H1 (cell line): ENCODE data around the gene TRAF3IP3. TPM values are rescaled to one million over a fixed set of nuclear protein-coding genes. Genes with fewer than 3 reads are reported as not detected.

Experiments
- CTCF ChIA-PET: fragments of 300-600 bp; sonication (Branson Sonifier 250); formaldehyde crosslinking; loops from one replicate; lab custom pipeline; 2021; ENCODE audit not compliant: partially characterized antibody; lab: Charles Lee
- POLR2A ChIA-PET: fragments of 300-600 bp; sonication (Branson Sonifier 250); formaldehyde crosslinking; loops from one replicate; lab custom pipeline; 2021; ENCODE audit warnings: inconsistent platforms; ENCODE audit not compliant: partially characterized antibody; lab: Charles Lee
- DNase-seq, 2 experiments: peaks; one replicate each; pipeline versions ENCODE4 v3.0.0 to v3.0.0-alpha.2; 2010 to 2022; ENCODE audit warnings: low spot score in 2 of 2, low read depth in 1 of 2, mixed read lengths in 1 of 2
- FAIRE-seq: peaks from 2 replicates; lab custom pipeline; 2011; peaks lifted over from hg19 to GRCh38; lab: Jason Lieb, UNC
- H2AFZ ChIP-seq: 2 replicates; pipeline ENCODE4 v1.8.1; 2012; ENCODE audit warnings: low read length, inconsistent platforms
- H2AK5ac ChIP-seq: 2 replicates; pipeline ENCODE4 v1.6.1; 2013; ENCODE audit warnings: low read depth, low read length
- H2BK120ac ChIP-seq: replicated peaks from 2 replicates; pipeline ENCODE3; 2013; ENCODE audit warnings: low read depth, low read length, inconsistent platforms
- H2BK12ac ChIP-seq: 2 replicates; pipeline ENCODE4 v1.6.1; 2013; ENCODE audit warnings: low read depth, low read length
- H2BK15ac ChIP-seq: 2 replicates; pipeline ENCODE4 v1.6.1; 2013; ENCODE audit warnings: low read length
- H2BK20ac ChIP-seq: 2 replicates; pipeline ENCODE4 v1.6.1; 2013; ENCODE audit warnings: low read length
- H2BK5ac ChIP-seq: 2 replicates; pipeline ENCODE4 v1.6.1; 2013; ENCODE audit warnings: low read depth, low read length
- H3K14ac ChIP-seq: 2 replicates; pipeline ENCODE4 v1.6.1; 2013; ENCODE audit warnings: inconsistent platforms; ENCODE audit not compliant: insufficient read length
- H3K18ac ChIP-seq: 2 replicates; pipeline ENCODE4 v1.6.1; 2013; ENCODE audit warnings: low read length; ENCODE audit errors: extremely low read depth
- H3K23ac ChIP-seq: 2 replicates; pipeline ENCODE4 v1.6.1; 2013; ENCODE audit warnings: inconsistent platforms; ENCODE audit not compliant: insufficient read length
- H3K23me2 ChIP-seq: 2 replicates; pipeline ENCODE4 v1.6.1; 2013; ENCODE audit warnings: low read depth, low read length
- H3K27ac ChIP-seq: 2 replicates; pipeline ENCODE4 v1.6.1; 2011; ENCODE audit warnings: low read depth, low read length, inconsistent platforms
- H3K27me3 ChIP-seq, 4 experiments: replicated peaks in 1 of 4; 1 replicate in 1 of 4; 2 replicates in 3 of 4; pipeline versions ENCODE4 v1.6.1 to v1.8.1; 2011 to 2013; ENCODE audit warnings: low read length in 3 of 4, mild to moderate bottlenecking in 3 of 4, inconsistent platforms in 2 of 4, mixed read lengths in 2 of 4, moderate library complexity in 1 of 4; ENCODE audit not compliant: control insufficient read depth in 3 of 4, insufficient read depth in 3 of 4; ENCODE audit errors: extremely low read depth in 1 of 4
- H3K36me3 ChIP-seq, 4 experiments: 2 replicates each; pipeline versions ENCODE4 v1.6.1 to v1.8.1; 2011 to 2013; ENCODE audit warnings: mild to moderate bottlenecking in 4 of 4, low read length in 3 of 4, moderate library complexity in 2 of 4, control low read depth in 1 of 4, inconsistent platforms in 1 of 4; ENCODE audit not compliant: insufficient read depth in 4 of 4, control insufficient read depth in 2 of 4
- H3K4ac ChIP-seq: replicated peaks from 2 replicates; pipeline ENCODE3; 2013; ENCODE audit warnings: low read length, low read depth, mixed read lengths, inconsistent platforms; ENCODE audit not compliant: insufficient read length
- H3K4me1 ChIP-seq, 4 experiments: replicated peaks in 1 of 4; 1 replicate in 1 of 4; 2 replicates in 3 of 4; pipeline versions ENCODE4 v1.6.1 to v1.8.1; 2011 to 2013; ENCODE audit warnings: low read length in 3 of 4, inconsistent platforms in 2 of 4, mixed read lengths in 1 of 4; ENCODE audit not compliant: insufficient read depth in 4 of 4, control insufficient read depth in 3 of 4
- H3K4me2 ChIP-seq, 2 experiments: 2 replicates each; pipeline versions ENCODE4 v1.6.1 to v1.8.1; 2011 to 2013; ENCODE audit warnings: low read depth in 2 of 2, low read length in 2 of 2, control low read depth in 1 of 2, inconsistent platforms in 1 of 2, mild to moderate bottlenecking in 1 of 2; ENCODE audit not compliant: insufficient read depth in 1 of 2
- H3K4me3 ChIP-seq, 4 experiments: fragments of 200-600, 300-600 bp in 1 of 4; sonication (generic), shearing (Covaris generic), sonication (Bioruptor Twin) in 1 of 4; 2 replicates each; pipeline versions ENCODE4 v1.5.1 to v1.8.1; 2011 to 2016; ENCODE audit warnings: low read length in 4 of 4, low read depth in 3 of 4, control low read depth in 2 of 4, inconsistent platforms in 2 of 4, mild to moderate bottlenecking in 2 of 4, mixed read lengths in 1 of 4, moderate library complexity in 1 of 4; ENCODE audit not compliant: insufficient read depth in 2 of 4; ENCODE audit errors: extremely low read depth in 1 of 4
- H3K56ac ChIP-seq: replicated peaks from 2 replicates; pipeline ENCODE3; 2013; ENCODE audit warnings: low read depth, mild to moderate bottlenecking, mixed read lengths, low read length, inconsistent platforms; ENCODE audit not compliant: insufficient read length
- H3K79me1 ChIP-seq: 2 replicates; pipeline ENCODE4 v1.6.1; 2013; ENCODE audit warnings: low read depth, low read length, control low read depth
- H3K79me2 ChIP-seq, 2 experiments: 2 replicates each; pipeline versions ENCODE4 v1.6.1 to v1.8.1; 2012 to 2013; ENCODE audit warnings: low read length in 2 of 2, mild to moderate bottlenecking in 2 of 2, inconsistent platforms in 1 of 2; ENCODE audit not compliant: insufficient read depth in 2 of 2, control insufficient read depth in 1 of 2
- H3K9ac ChIP-seq, 4 experiments: replicated peaks in 1 of 4; 1 replicate in 1 of 4; 2 replicates in 3 of 4; pipeline versions ENCODE4 v1.6.1 to v1.8.1; 2011 to 2013; ENCODE audit warnings: low read depth in 3 of 4, low read length in 3 of 4, control low read depth in 2 of 4, mild to moderate bottlenecking in 2 of 4, moderate library complexity in 2 of 4, inconsistent platforms in 1 of 4; ENCODE audit errors: extremely low read depth in 1 of 4
- H3K9me3 ChIP-seq, 2 experiments: 2 replicates each; pipeline versions ENCODE4 v1.6.1 to v1.8.1; 2012 to 2013; ENCODE audit warnings: mild to moderate bottlenecking in 2 of 2, moderate library complexity in 2 of 2, control low read depth in 1 of 2, inconsistent platforms in 1 of 2, low read depth in 1 of 2, low read length in 1 of 2, mixed read lengths in 1 of 2; ENCODE audit not compliant: insufficient read depth in 2 of 2
- H4K20me1 ChIP-seq, 2 experiments: replicated peaks in 1 of 2; 2 replicates each; pipeline versions ENCODE3 to v1.8.1; 2011 to 2013; ENCODE audit warnings: inconsistent platforms in 2 of 2, low read length in 2 of 2, mild to moderate bottlenecking in 1 of 2; ENCODE audit not compliant: insufficient read depth in 2 of 2, control insufficient read depth in 1 of 2
- H4K5ac ChIP-seq: 2 replicates; pipeline ENCODE4 v1.6.1; 2013; ENCODE audit warnings: low read length, low read depth, mixed read lengths, inconsistent platforms; ENCODE audit not compliant: insufficient read length
- H4K8ac ChIP-seq: 2 replicates; pipeline ENCODE4 v1.8.0; 2013; ENCODE audit warnings: mild to moderate bottlenecking, moderate library complexity, low read length, inconsistent platforms; ENCODE audit not compliant: insufficient read depth; ENCODE audit errors: extremely low read depth
- H4K91ac ChIP-seq: replicated peaks from 2 replicates; pipeline ENCODE3; 2013; ENCODE audit warnings: low read length, mixed read lengths, inconsistent platforms; ENCODE audit not compliant: insufficient read length
- BRCA1 ChIP-seq: IDR thresholded peaks from 2 replicates; pipeline ENCODE4 v1.6.1; 2012; ENCODE audit warnings: low read depth, low read length, improper control_type of control experiment
- CTBP2 ChIP-seq: IDR thresholded peaks from 2 replicates; pipeline ENCODE4 v1.7.0; 2011; ENCODE audit warnings: borderline replicate concordance, mild to moderate bottlenecking, moderate library complexity, mixed read lengths, low read length; ENCODE audit not compliant: insufficient read depth, insufficient read length
- JUN ChIP-seq: IDR thresholded peaks from 2 replicates; pipeline ENCODE4 v1.6.1; 2011; ENCODE audit warnings: low read depth, mild to moderate bottlenecking, improper control_type of control experiment, low read length
- POLR2A ChIP-seq, 2 experiments: IDR thresholded peaks; 1 replicate in 1 of 2; 2 replicates in 1 of 2; pipeline ENCODE4 v1.6.1; 2011; ENCODE audit warnings: low read depth in 2 of 2, low read length in 2 of 2, mild to moderate bottlenecking in 2 of 2; ENCODE audit errors: control extremely low read depth in 1 of 2
- POU5F1 ChIP-seq: IDR thresholded peaks from 2 replicates; pipeline ENCODE4 v1.6.1; 2011; ENCODE audit warnings: low read depth, mild to moderate bottlenecking, low read length, moderate library complexity
- WGBS, 2 experiments: shearing (Covaris generic) in 1 of 2; methylation state at CpG; one replicate each; pipeline versions ENCODE4 v1.1.6 to v1.1.7; 2013 to 2015; ENCODE audit warnings: low lambda C conversion rate in 2 of 2, mixed read lengths in 2 of 2, inconsistent platforms in 1 of 2, low coverage in 1 of 2, missing lambda C conversion rate in 1 of 2; ENCODE audit not compliant: insufficient replicate concordance in 2 of 2, insufficient coverage in 1 of 2, insufficient read length in 1 of 2; ENCODE audit errors: extremely low coverage in 1 of 2, missing lambda C conversion rate in 1 of 2; 5-methylcytosine and 5-hydroxymethylcytosine counted together
- polyA plus RNA-seq, 7 experiments: library from polyadenylated mRNA; depleted of rRNA in 3 of 7; stranded (reverse) in 5 of 7; unstranded in 2 of 7; fragments of >200 nt in 5 of 7; fragments of 200-250 nt in 2 of 7; gene quantifications; 1 replicate in 5 of 7; 2 replicates in 1 of 7; 4 replicates in 1 of 7; pipeline versions ENCODE4 v1.2.1 to v1.2.3, GENCODE V29; 2011 to 2013; ENCODE audit warnings: missing spikeins in 2 of 7, mixed read lengths in 2 of 7
- total RNA-seq: library from RNA; stranded (reverse); fragmentation: NEBNext Ultra II Directional; extraction: Animal tissue kit (Norgen Biotek cat#: 25700); gene quantifications from 2 replicates; pipeline ENCODE4 v1.2.1, GENCODE V29; 2021
- TF ChIP-seq, protein P1 (sequence below): IDR thresholded peaks from 2 replicates; pipeline ENCODE4 v1.6.1; 2012; ENCODE audit warnings: inconsistent platforms

TRAF3IP3 gene
- total and polyA plus RNA-seq, 2 of the 8 experiments (the other 6 are each of a cell fraction or from before 2014, with no cell fraction given), result not detected

GRCh38 chr1:209706622-209707021 lies 49.2 kb upstream of the TRAF3IP3 start:
- Histone ChIP-seq H2BK20ac (no peak overlapping the region), H3K4me3 (no peak overlapping the region), H2BK120ac (no peak overlapping the region), H3K27me3 (no peaks in the 10 kb centered on the region; a peak in 1 of 7 replicates), H3K36me3 (no peaks in the 10 kb centered on the region), H3K14ac (no peak overlapping the region), H3K9me3 (no peaks in the 10 kb centered on the region), H3K18ac (no peak overlapping the region), H2AFZ (no peak overlapping the region), H2BK5ac (no peak overlapping the region), H2BK12ac (no peak overlapping the region), H4K5ac (no peak overlapping the region), H3K23ac (no peak overlapping the region), H2AK5ac (no peak overlapping the region), H3K27ac (no peak overlapping the region), H3K4me1 (no peaks in the 10 kb centered on the region), H3K9ac (no peak overlapping the region), H3K56ac (no peak overlapping the region), H2BK15ac (no peak overlapping the region), H3K23me2 (no peaks in the 10 kb centered on the region; the same call in 1 of the 2 replicates), H3K79me1 (no peaks in the 10 kb centered on the region), H4K91ac (no peak overlapping the region), H3K79me2 (no peaks in the 10 kb centered on the region), H3K4me2 (no peak overlapping the region), H3K4ac (no peak overlapping the region), H4K20me1 (no peaks in the 10 kb centered on the region), H4K8ac (no peak overlapping the region)
- 98% methylated on average over 3 of the region's 3 CpGs; no CpG with 5 or more reads in 1 of the 2 experiments for WGBS, 2 experiments
- ChIA-PET CTCF (interaction anchor here (0.7 to 1.4 kb wide), 5 partner anchors 12 to 1166 kb away, joined by 3 to 5 read pairs (median 3); no protein-coding TSS in a partner anchor), POLR2A (interaction anchor here (0.7 kb wide), 1 partner anchor 78 kb away, joined by 3 read pairs; the partner anchor contains the start of gene C1orf74)
- FAIRE-seq, result no peak
- DNase-seq, result no peak
- TF ChIP-seq, protein P1, sequence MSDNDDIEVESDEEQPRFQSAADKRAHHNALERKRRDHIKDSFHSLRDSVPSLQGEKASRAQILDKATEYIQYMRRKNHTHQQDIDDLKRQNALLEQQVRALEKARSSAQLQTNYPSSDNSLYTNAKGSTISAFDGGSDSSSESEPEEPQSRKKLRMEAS, result no peak
- no peak for TF ChIP-seq POU5F1
- TF ChIP-seq CTBP2, result no peak
- TF ChIP-seq JUN, result no peak
- no peak for TF ChIP-seq POLR2A (IDR thresholded peaks at IDR 0.05; ENCODE audit: control extremely low read depth in 1 of 2, low read depth in 2 of 2, low read length in 2 of 2)
- no peak for TF ChIP-seq BRCA1
